Suprapubic skin (tissue), 4 donors: Measurements from ENCODE around the gene TAS2R30. TPM values are rescaled to one million over a fixed set of nuclear protein-coding genes. Genes with fewer than 3 reads are reported as not detected.

Experiments used
- DNase-seq, 2 donors: peaks; one replicate each; pipeline ENCODE4 v3.0.0-alpha.2; 2019; ENCODE audit warnings: low spot score in 2 of 2
- H3K27ac ChIP-seq: fragments of 200-600 bp; sonication (generic); one replicate; pipeline ENCODE4 v1.5.1; 2019
- H3K27me3 ChIP-seq: fragments of 200-600 bp; sonication (generic); one replicate; pipeline ENCODE4 v1.5.1; 2019
- H3K36me3 ChIP-seq: fragments of 200-600 bp; sonication (generic); one replicate; pipeline ENCODE4 v1.5.1; 2019
- H3K4me1 ChIP-seq: fragments of 200-600 bp; sonication (generic); one replicate; pipeline ENCODE4 v1.5.1; 2019
- H3K4me3 ChIP-seq: fragments of 200-600 bp; sonication (generic); one replicate; pipeline ENCODE4 v1.5.1; 2019; ENCODE audit warnings: mild to moderate bottlenecking
- H3K9me3 ChIP-seq: fragments of 200-600 bp; sonication (generic); one replicate; pipeline ENCODE4 v1.5.1; 2019
- CTCF ChIP-seq, 2 donors: fragments of 200-600 bp in 1 of 2; fragments of 450-650 bp in 1 of 2; sonication (generic) in 1 of 2; IDR thresholded peaks; one replicate each; pipeline ENCODE4 v1.5.1; 2016 to 2019; ENCODE audit warnings: antibody characterized with exemption in 2 of 2, mild to moderate bottlenecking in 1 of 2, moderate library complexity in 1 of 2
- EP300 ChIP-seq: sonication (generic); formaldehyde crosslinking; IDR thresholded peaks from one replicate; pipeline ENCODE4 v1.6.1; 2017; ENCODE audit warnings: antibody characterized with exemption
- POLR2A ChIP-seq, 2 donors: fragments of 450-650 bp; IDR thresholded peaks; one replicate each; pipeline ENCODE4 v1.6.1; 2017; ENCODE audit warnings: antibody characterized with exemption in 2 of 2, mild to moderate bottlenecking in 2 of 2, moderate library complexity in 2 of 2
- POLR2AphosphoS5 ChIP-seq, 3 donors: sonication (generic); formaldehyde crosslinking; IDR thresholded peaks; one replicate each; pipeline ENCODE4 v1.6.1; 2017; ENCODE audit warnings: antibody characterized with exemption in 3 of 3
- WGBS: methylation state at CpG from one replicate; pipeline ENCODE4 v1.1.5; 2018; 5-methylcytosine and 5-hydroxymethylcytosine counted together
- total RNA-seq, 4 donors: library from RNA; depleted of rRNA; stranded (reverse); fragments of >200 nt; gene quantifications; one replicate each; pipeline ENCODE4 v1.1.0, GENCODE V29; 2016

TAS2R30 gene
- total RNA-seq, 4 donors from 2014 or later, result 1.6 to 11.3 (median 4.1) TPM

GRCh38 chr12:11162502-11162901 is 28.1 kb upstream of the TAS2R30 start:
- Histone ChIP-seq H3K27ac (no peak overlapping the region), H3K36me3 (peaks cover 12% of the 10 kb centered on the region), H3K27me3 (no peaks in the 10 kb centered on the region), H3K9me3 (no peaks in the 10 kb centered on the region), H3K4me3 (no peak overlapping the region), H3K4me1 (peaks cover 3% of the 10 kb centered on the region)
- WGBS, result 81% methylated on average over 1 of the region's 1 CpG
- no peak for TF ChIP-seq EP300
- no peak for TF ChIP-seq POLR2A (IDR thresholded peaks at IDR 0.05)
- TF ChIP-seq CTCF (IDR thresholded peaks at IDR 0.05), result no peak
- TF ChIP-seq POLR2AphosphoS5 (IDR thresholded peaks at IDR 0.05), result no peak
- DNase-seq, result no peak

GRCh38 chr12:11158885-11159444 is 24.5 kb upstream of the TAS2R30 start:
- DNase-seq, result no peak
- peaks cover 3% of the 10 kb centered on the region for H3K4me1 ChIP-seq
- H3K36me3 ChIP-seq, result peaks cover 7% of the 10 kb centered on the region
- WGBS, result 50% methylated on average over 5 of the region's 5 CpGs
- H3K27me3 ChIP-seq, result no peaks in the 10 kb centered on the region
- no peaks in the 10 kb centered on the region for H3K9me3 ChIP-seq
- TF ChIP-seq EP300 (no peak), POLR2A (IDR thresholded peaks at IDR 0.05) (no peak), CTCF (IDR thresholded peaks at IDR 0.05) (no peak), POLR2AphosphoS5 (IDR thresholded peaks at IDR 0.05) (no peak)
- H3K4me3 ChIP-seq, result no peak overlapping the region
- no peak overlapping the region for H3K27ac ChIP-seq

GRCh38 chr12:11154400-11154925 is 20.0 kb upstream of the TAS2R30 start:
- TF ChIP-seq POLR2A (IDR thresholded peaks at IDR 0.05) (no peak), POLR2AphosphoS5 (IDR thresholded peaks at IDR 0.05) (no peak), CTCF (IDR thresholded peaks at IDR 0.05) (no peak), EP300 (no peak)
- WGBS, result 100% methylated on average over 1 of the region's 1 CpG

GRCh38 chr12:11152725-11153124 is 18.3 kb upstream of the TAS2R30 start:
- Histone ChIP-seq H3K9me3 (no peaks in the 10 kb centered on the region), H3K27me3 (no peaks in the 10 kb centered on the region), H3K4me3 (no peak overlapping the region), H3K27ac (no peak overlapping the region), H3K36me3 (no peaks in the 10 kb centered on the region), H3K4me1 (no peaks in the 10 kb centered on the region)
- TF ChIP-seq EP300 (no peak), POLR2A (IDR thresholded peaks at IDR 0.05) (no peak), CTCF (IDR thresholded peaks at IDR 0.05) (no peak), POLR2AphosphoS5 (IDR thresholded peaks at IDR 0.05) (no peak)
- DNase-seq, result no peak
- 91% methylated on average over 2 of the region's 2 CpGs for WGBS

More at GRCh38 chr12:11154400-11154925, 20.0 kb upstream of the TAS2R30 start:
- Histone ChIP-seq H3K27me3 (no peaks in the 10 kb centered on the region), H3K4me1 (peaks cover 3% of the 10 kb centered on the region), H3K4me3 (no peak overlapping the region), H3K9me3 (no peaks in the 10 kb centered on the region), H3K36me3 (peaks cover 3% of the 10 kb centered on the region), H3K27ac (no peak overlapping the region)
- no peak for DNase-seq

- no peak overlapping the region for H3K4me3 ChIP-seq
- H3K4me1 ChIP-seq, result no peaks in the 10 kb centered on the region
- no peaks in the 10 kb centered on the region for H3K27me3 ChIP-seq
- DNase-seq, result no peak
- 76% methylated on average over 1 of the region's 1 CpG for WGBS
- H3K9me3 ChIP-seq, result no peaks in the 10 kb centered on the region
- TF ChIP-seq POLR2A (IDR thresholded peaks at IDR 0.05) (no peak), EP300 (no peak), CTCF (IDR thresholded peaks at IDR 0.05) (no peak), POLR2AphosphoS5 (IDR thresholded peaks at IDR 0.05) (no peak)
- no peaks in the 10 kb centered on the region for H3K36me3 ChIP-seq
- no peak overlapping the region for H3K27ac ChIP-seq
These were observed 16.4 kb upstream of the TAS2R30 start for GRCh38 chr12:11150832-11151231.
